SH-SY5Y (cell line): ENCODE measurements around the gene LEFTY2.

Experiments
- GATA2 ChIP-seq: IDR thresholded peaks from 2 replicates; pipeline ENCODE4 v1.6.1; 2011; ENCODE audit warnings: mild to moderate bottlenecking, low read depth, low read length
- GATA3 ChIP-seq: IDR thresholded peaks from 2 replicates; pipeline ENCODE4 v1.6.1; 2011; ENCODE audit warnings: low read depth, mild to moderate bottlenecking, low read length, moderate library complexity

The LEFTY2 gene

GRCh38 chr1:225921734-225922709 lies 19.0 kb downstream of the LEFTY2 start:
- no peak for TF ChIP-seq GATA2
- no peak for TF ChIP-seq GATA3

- TF ChIP-seq GATA3 (no peak), GATA2 (no peak)
Observed at GRCh38 chr1:225919906-225920305, 21.1 kb downstream of the LEFTY2 start.

GRCh38 chr1:225918280-225918679 lies 22.7 kb downstream of the LEFTY2 start:
- TF ChIP-seq GATA2 (no peak), GATA3 (no peak)

- TF ChIP-seq GATA3 = no peak
- TF ChIP-seq GATA2 = no peak
Observed at GRCh38 chr1:225917536-225917935, 23.5 kb downstream of the LEFTY2 start.

- TF ChIP-seq GATA2 (peak; percentile 71), GATA3 (no peak)
Observed at GRCh38 chr1:225917101-225917500, 23.9 kb downstream of the LEFTY2 start.

- no peak for TF ChIP-seq GATA3
- TF ChIP-seq GATA2 = peak; percentile 61
Observed at GRCh38 chr1:225915538-225915991, 25.5 kb downstream of the LEFTY2 start.

- no peak for TF ChIP-seq GATA3
- no peak for TF ChIP-seq GATA2
Observed at GRCh38 chr1:225914947-225915346, 26.1 kb downstream of the LEFTY2 start.

GRCh38 chr1:225914391-225914790 lies 26.6 kb downstream of the LEFTY2 start:
- TF ChIP-seq GATA2 = no peak
- no peak for TF ChIP-seq GATA3

GRCh38 chr1:225911191-225912130 lies 29.6 kb downstream of the LEFTY2 start:
- TF ChIP-seq GATA2 (no peak), GATA3 (no peak)

- TF ChIP-seq GATA2 = no peak
- no peak for TF ChIP-seq GATA3
Observed at GRCh38 chr1:225909477-225909876, 31.5 kb downstream of the LEFTY2 start.

GRCh38 chr1:225908773-225909172 lies 32.2 kb downstream of the LEFTY2 start:
- TF ChIP-seq GATA2 = no peak
- TF ChIP-seq GATA3 = no peak

- no peak for TF ChIP-seq GATA3
- no peak for TF ChIP-seq GATA2
Observed at GRCh38 chr1:225908013-225908640, 32.9 kb downstream of the LEFTY2 start.

- TF ChIP-seq GATA3 = no peak
- no peak for TF ChIP-seq GATA2
Observed at GRCh38 chr1:225907341-225907740, 33.7 kb downstream of the LEFTY2 start.

GRCh38 chr1:225906467-225906866 lies 34.6 kb downstream of the LEFTY2 start:
- TF ChIP-seq GATA2 (no peak), GATA3 (no peak)

GRCh38 chr1:225903623-225904022 lies 37.4 kb downstream of the LEFTY2 start:
- TF ChIP-seq GATA3 = no peak
- no peak for TF ChIP-seq GATA2
